ENCODE results near the gene FAM47B.

The FAM47B gene

GRCh38 chrX:34978171-34978570 is 35.6 kb downstream of the FAM47B start:
- DNase-seq (ENCODE audit: extremely low spot score), result no peak
- ChIA-PET POLR2A (no interaction called here), CTCF (no interaction called here)
- TF ChIP-seq TARDBP (IDR thresholded peaks at IDR 0.05), result no peak
- no peak for TF ChIP-seq CTBP1 (IDR thresholded peaks at IDR 0.05; ENCODE audit: borderline replicate concordance)
- TF ChIP-seq NFRKB (IDR thresholded peaks at IDR 0.05), result no peak
- TF ChIP-seq ARNT (IDR thresholded peaks at IDR 0.05), result no peak
- no peak for TF ChIP-seq PKNOX1 (IDR thresholded peaks at IDR 0.05)
- no peak for TF ChIP-seq SUZ12 (IDR thresholded peaks at IDR 0.05)
- no peak for TF ChIP-seq ZNF384 (IDR thresholded peaks at IDR 0.05)
- TF ChIP-seq LEF1 (IDR thresholded peaks at IDR 0.05; ENCODE audit: borderline replicate concordance), result no peak
- no peak for TF ChIP-seq FOXA1 (IDR thresholded peaks at IDR 0.05)
- no peak for TF ChIP-seq HDGF (IDR thresholded peaks at IDR 0.05; ENCODE audit: borderline replicate concordance)
- TF ChIP-seq BHLHE40 (IDR thresholded peaks at IDR 0.05; ENCODE audit: borderline replicate concordance), result no peak
- TF ChIP-seq SP1 (IDR thresholded peaks at IDR 0.05), result no peak
- TF ChIP-seq L3MBTL2 (conservative IDR thresholded peaks at IDR 0.05), result no peak
- TF ChIP-seq ELF4 (IDR thresholded peaks at IDR 0.05), result no peak
- no peak for TF ChIP-seq FOXK2 (IDR thresholded peaks at IDR 0.05)
- no peak for TF ChIP-seq FOXM1 (IDR thresholded peaks at IDR 0.05; ENCODE audit: borderline replicate concordance)

- ChIA-PET POLR2A (no interaction called here), CTCF (no interaction called here)
- no peak for DNase-seq (ENCODE audit: extremely low spot score)
- TF ChIP-seq LEF1 (IDR thresholded peaks at IDR 0.05; ENCODE audit: borderline replicate concordance) (no peak), L3MBTL2 (conservative IDR thresholded peaks at IDR 0.05) (no peak), ZNF384 (IDR thresholded peaks at IDR 0.05) (no peak), ARNT (IDR thresholded peaks at IDR 0.05) (no peak), PKNOX1 (IDR thresholded peaks at IDR 0.05) (no peak), SUZ12 (IDR thresholded peaks at IDR 0.05) (no peak), ELF4 (IDR thresholded peaks at IDR 0.05) (no peak), FOXA1 (IDR thresholded peaks at IDR 0.05) (no peak), NFRKB (IDR thresholded peaks at IDR 0.05) (no peak), CTBP1 (IDR thresholded peaks at IDR 0.05; ENCODE audit: borderline replicate concordance) (no peak), FOXK2 (IDR thresholded peaks at IDR 0.05) (no peak), BHLHE40 (IDR thresholded peaks at IDR 0.05; ENCODE audit: borderline replicate concordance) (no peak), TARDBP (IDR thresholded peaks at IDR 0.05) (no peak), SP1 (IDR thresholded peaks at IDR 0.05) (no peak), FOXM1 (IDR thresholded peaks at IDR 0.05; ENCODE audit: borderline replicate concordance) (no peak), HDGF (IDR thresholded peaks at IDR 0.05; ENCODE audit: borderline replicate concordance) (no peak)
These were observed 45.0 kb downstream of the FAM47B start for GRCh38 chrX:34987646-34988045.
